GM12878 (cell line): Measurements from ENCODE around the gene MAST1. TPM values are rescaled to one million over a fixed set of nuclear protein-coding genes. Genes with fewer than 3 reads are reported as not detected.

Source experiments
- HDAC6 ChIP-seq: fragments of 200-600 bp; sonication (generic); IDR thresholded peaks from one replicate; pipeline ENCODE4 v1.8.0; 2017; ENCODE audit warnings: antibody characterized with exemption; ENCODE audit not compliant: unreplicated experiment
- MYC ChIP-seq: IDR thresholded peaks from 2 replicates; pipeline ENCODE4 v1.6.1; 2011; ENCODE audit warnings: mild to moderate bottlenecking, low read length, moderate library complexity, inconsistent platforms; ENCODE audit not compliant: insufficient read depth, insufficient replicate concordance, insufficient read length, severe bottlenecking
- SMAD5 ChIP-seq: IDR thresholded peaks from 2 replicates; pipeline ENCODE4 v1.6.1; 2016; ENCODE audit warnings: antibody characterized with exemption, low read depth
- ZBED1 ChIP-seq: IDR thresholded peaks from 2 replicates; pipeline ENCODE4 v1.6.1; 2016; ENCODE audit warnings: borderline replicate concordance
- polyA plus RNA-seq, 11 experiments: library from polyadenylated mRNA; depleted of rRNA in 4 of 11; unstranded in 6 of 11; stranded (reverse) in 5 of 11; fragments of >200 nt; fragmentation: Nextera tagmentation in 4 of 11; fragmentation: Illumina TruSeq in 1 of 11; extraction: Ambion mirVana in 4 of 11; extraction: Trizol in 1 of 11; gene quantifications; 1 replicate in 1 of 11; 2 replicates in 10 of 11; pipeline versions ENCODE4 v1.2.1 to v1.2.3, GENCODE V29; 2011 to 2016; ENCODE audit warnings: inconsistent platforms in 2 of 11, missing spikeins in 2 of 11, low read depth in 1 of 11
- total RNA-seq, 4 experiments: library from RNA; depleted of rRNA in 3 of 4; stranded (reverse); fragments of >200 nt in 3 of 4; fragmentation: Illumina TruSeq in 1 of 4; extraction: Trizol in 1 of 4; gene quantifications; 2 replicates each; pipeline versions ENCODE4 v1.2.1 to v1.2.3, GENCODE V29; 2013 to 2021
- TF ChIP-seq, protein P1 (sequence below): fragments of 450-650 bp; IDR thresholded peaks from 2 replicates; pipeline ENCODE4 v1.6.1; 2016; ENCODE audit warnings: mild to moderate bottlenecking, moderate library complexity, borderline replicate concordance

The MAST1 gene
- total and polyA plus RNA-seq, 10 of the 15 experiments (the other 5 are each of a cell fraction or from before 2014, with no cell fraction given), result 0.08 to 0.79 (median 0.44) TPM; not detected in 1

- TF ChIP-seq MYC, result peak; percentile 40
- no peak for TF ChIP-seq SMAD5
- no peak for TF ChIP-seq ZBED1
- TF ChIP-seq HDAC6, result peak; percentile 94
- TF ChIP-seq, protein P1, sequence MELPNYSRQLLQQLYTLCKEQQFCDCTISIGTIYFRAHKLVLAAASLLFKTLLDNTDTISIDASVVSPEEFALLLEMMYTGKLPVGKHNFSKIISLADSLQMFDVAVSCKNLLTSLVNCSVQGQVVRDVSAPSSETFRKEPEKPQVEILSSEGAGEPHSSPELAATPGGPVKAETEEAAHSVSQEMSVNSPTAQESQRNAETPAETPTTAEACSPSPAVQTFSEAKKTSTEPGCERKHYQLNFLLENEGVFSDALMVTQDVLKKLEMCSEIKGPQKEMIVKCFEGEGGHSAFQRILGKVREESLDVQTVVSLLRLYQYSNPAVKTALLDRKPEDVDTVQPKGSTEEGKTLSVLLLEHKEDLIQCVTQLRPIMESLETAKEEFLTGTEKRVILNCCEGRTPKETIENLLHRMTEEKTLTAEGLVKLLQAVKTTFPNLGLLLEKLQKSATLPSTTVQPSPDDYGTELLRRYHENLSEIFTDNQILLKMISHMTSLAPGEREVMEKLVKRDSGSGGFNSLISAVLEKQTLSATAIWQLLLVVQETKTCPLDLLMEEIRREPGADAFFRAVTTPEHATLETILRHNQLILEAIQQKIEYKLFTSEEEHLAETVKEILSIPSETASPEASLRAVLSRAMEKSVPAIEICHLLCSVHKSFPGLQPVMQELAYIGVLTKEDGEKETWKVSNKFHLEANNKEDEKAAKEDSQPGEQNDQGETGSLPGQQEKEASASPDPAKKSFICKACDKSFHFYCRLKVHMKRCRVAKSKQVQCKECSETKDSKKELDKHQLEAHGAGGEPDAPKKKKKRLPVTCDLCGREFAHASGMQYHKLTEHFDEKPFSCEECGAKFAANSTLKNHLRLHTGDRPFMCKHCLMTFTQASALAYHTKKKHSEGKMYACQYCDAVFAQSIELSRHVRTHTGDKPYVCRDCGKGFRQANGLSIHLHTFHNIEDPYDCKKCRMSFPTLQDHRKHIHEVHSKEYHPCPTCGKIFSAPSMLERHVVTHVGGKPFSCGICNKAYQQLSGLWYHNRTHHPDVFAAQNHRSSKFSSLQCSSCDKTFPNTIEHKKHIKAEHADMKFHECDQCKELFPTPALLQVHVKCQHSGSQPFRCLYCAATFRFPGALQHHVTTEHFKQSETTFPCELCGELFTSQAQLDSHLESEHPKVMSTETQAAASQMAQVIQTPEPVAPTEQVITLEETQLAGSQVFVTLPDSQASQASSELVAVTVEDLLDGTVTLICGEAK, result no peak
- TF ChIP-seq, all 136 proteins: peak for 20
These were observed 46.8 kb downstream of the MAST1 start (continued) for GRCh38 chr19:12884926-12885748.
